HG03025 (cell line): ENCODE measurements around the gene CRACR2A.

Experiments
- ATAC-seq: cut with Tn5 transposase; IDR thresholded peaks from one replicate; pipeline ENCODE4 v1.9.1; 2021; ENCODE audit warnings: mild to moderate bottlenecking, moderate library complexity; ENCODE audit not compliant: unreplicated experiment, low FRiP score

The CRACR2A gene

DNA sequence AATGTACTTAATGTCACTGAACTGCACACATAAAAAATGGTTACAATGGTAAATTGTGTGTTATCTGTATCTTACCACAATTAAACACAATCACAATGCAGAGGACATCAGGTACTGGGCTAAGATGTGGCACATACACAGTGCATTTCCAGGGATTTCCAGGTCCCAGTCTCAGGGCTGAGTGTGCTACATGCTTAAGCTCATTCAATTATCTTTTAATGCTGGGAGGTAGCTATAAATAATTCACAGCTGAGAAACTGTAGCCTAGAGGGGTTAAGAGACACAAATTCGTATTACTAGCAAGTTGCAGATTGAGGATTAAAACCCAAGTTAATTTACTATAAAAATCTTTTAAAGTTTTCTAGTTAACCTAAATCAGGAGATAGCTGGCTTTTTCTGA, 67.1 kb downstream of the CRACR2A start:
- no peak for ATAC-seq

DNA sequence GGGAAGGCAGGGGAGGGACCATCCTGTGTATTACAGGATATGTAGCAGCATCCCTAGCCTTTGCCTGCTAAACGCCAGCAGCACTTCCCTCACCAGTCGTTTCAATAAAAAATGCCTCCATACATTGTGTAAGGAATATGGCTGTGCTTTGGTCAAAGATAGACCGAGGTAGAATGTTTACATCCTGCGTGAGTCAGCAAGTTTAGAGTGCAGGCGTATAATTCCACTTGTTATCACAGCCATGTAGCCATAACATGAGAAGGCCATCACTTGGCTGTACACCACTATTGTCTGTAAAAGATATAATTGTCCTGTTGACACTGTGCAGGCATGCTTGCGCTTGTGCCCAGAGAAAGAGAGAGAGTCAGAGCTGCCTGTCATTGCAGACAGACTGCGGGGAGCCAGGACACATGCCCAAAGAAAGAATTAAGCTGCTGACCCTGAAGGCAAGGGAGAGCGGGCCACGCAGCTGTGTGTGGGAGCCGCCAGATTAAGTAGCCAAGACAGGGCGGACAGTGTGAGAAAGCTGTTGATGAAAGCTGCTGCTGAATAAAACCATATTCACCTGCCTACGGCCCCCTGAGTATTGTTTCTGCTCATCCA, 68.4 kb downstream of the CRACR2A start:
- ATAC-seq = no peak

DNA sequence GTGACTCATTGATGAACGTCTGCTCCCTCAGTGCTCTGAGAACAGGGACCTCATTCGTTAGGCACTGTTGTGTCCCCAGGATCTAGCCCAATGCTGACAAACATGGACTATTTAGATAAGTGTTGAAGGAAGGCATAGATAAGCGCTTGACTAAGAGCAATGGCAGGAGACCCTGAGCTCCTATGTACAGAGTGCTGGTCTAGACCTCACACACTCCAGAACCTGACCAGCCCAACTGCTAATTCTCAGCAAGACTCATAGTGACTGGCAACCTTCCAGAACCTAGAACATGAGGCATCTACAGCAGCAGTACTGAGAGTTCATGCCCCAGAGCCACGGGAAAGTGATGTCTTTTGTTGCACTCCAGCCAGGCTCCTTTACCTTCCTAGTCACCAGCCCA, 69.2 kb downstream of the CRACR2A start:
- no peak for ATAC-seq

DNA sequence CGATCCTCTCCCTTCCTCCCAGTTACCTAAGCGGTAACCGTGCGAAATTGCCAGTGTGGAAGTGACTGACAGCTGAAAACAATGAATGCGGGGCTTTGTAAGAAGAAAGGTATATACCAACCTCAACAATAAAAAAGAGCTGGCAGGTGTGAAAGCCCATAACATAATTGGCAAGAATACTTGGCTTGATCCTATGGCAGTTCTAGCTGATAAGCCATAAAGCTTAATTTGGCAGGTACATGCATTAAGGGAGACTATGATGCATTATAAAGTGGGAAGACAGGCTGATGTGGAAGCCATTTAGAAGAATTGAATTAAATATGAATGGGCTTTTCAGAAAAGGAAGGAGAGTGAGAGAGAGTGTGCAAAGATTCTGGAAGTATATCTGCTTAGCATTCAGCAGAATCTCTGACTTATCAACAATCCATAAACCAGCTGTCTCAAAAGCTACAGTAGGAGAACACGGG, 71.3 kb downstream of the CRACR2A start:
- no peak for ATAC-seq

DNA sequence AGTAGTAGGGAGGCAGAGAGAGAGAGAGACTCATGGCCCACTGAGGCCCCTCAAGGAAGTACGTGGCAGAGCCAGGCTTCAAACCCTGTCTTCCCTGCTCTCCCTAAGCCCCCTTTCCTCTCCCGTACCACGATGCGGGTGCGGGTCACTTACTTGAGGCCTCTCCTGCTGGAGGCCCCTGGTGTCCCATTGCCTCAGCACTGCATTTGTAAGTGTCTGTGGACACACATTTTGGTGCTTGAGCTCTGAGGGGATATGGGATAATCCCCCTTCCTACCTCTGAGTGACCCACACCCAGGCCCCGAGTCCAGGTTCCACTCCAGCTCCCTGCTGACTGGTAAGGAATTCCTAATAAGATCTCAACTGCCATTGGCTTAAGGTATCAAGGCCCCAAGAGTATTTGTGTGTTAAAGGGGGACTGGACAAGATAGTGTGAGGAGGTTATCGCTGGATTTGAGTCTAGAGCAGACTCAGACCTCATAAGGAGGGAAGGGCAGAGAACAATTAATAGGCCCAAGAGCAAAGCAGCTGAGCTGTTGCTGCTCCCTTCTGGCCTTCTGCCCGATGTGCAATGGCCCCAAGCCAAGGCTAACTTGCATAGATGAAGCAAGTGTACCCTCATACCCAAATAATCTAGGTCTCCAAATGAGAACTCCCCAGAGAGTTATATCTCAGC, 71.9 kb downstream of the CRACR2A start:
- ATAC-seq = no peak

GRCh38 chr12:3679831-3680230, 73.1 kb downstream of the CRACR2A start:
- no peak for ATAC-seq

GRCh38 chr12:3677609-3678008, 75.3 kb downstream of the CRACR2A start:
- ATAC-seq = no peak

GRCh38 chr12:3673981-3674708, 78.8 kb downstream of the CRACR2A start:
- ATAC-seq = no peak

DNA sequence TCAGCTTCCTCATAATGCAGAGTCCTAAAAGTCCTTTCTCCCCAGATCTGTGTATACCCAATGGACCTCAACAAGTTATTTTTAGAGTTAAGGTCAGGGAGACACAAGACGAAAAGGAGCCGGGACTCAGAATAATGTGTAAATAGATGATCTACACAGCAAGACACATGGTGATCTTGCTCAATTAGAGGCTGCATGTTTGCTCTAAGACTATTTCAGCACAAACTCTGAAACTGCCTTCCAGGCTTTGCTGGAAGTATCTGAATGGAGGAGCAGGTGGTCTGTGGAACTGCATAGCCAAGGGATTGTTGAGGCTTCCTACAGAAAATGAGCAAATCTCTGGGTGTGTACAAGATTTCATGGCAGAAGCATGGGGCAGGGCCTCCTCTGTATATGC, 80.8 kb downstream of the CRACR2A start:
- ATAC-seq = no peak

- ATAC-seq = no peak
Measured at GRCh38 chr12:3671330-3672112, 81.4 kb downstream of the CRACR2A start.

- ATAC-seq = no peak
Measured at GRCh38 chr12:3670083-3670620, 82.8 kb downstream of the CRACR2A start.

DNA sequence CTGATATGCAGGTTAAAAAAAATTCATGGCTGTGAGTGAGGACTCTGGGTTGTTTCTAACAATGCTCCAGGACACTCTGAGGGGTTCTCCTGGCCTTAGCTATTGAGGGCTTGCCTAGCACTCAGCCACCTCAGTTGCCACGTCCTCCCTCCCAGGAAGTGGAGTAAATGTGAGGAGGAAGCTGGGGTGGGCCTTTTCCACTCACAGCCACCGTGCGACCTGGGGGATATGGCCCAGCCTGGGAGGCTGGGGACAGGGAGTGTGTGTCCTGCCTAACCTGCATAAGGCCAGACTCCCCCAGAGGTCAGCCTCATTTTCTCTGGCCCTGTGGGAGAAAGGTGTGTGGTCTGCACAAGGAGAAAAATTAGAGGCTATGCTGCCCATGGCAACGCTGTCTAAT, 83.3 kb downstream of the CRACR2A start:
- ATAC-seq = no peak

GRCh38 chr12:3668479-3669165, 84.3 kb downstream of the CRACR2A start:
- no peak for ATAC-seq

DNA sequence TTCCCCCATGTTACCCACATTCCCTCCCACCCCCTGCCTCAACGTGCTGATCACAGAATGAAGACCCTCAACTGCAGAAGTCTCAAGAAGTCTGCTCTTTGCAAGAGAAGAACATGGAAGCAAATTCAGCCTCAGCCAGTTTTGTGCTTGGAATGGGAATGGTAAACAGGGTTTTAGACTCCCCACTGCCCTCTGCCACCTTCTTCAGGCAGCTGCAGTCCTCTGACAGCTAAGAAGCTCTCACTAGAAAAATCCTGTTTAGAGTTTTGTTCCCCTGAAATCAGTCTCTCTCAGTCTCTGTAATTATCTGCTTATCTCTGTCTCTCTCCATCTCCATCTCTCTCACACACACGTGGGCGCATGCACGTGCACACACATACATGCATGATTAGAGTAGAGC, 85.4 kb downstream of the CRACR2A start:
- no peak for ATAC-seq

- no peak for ATAC-seq
Measured at GRCh38 chr12:3666441-3666840, 86.5 kb downstream of the CRACR2A start.

DNA sequence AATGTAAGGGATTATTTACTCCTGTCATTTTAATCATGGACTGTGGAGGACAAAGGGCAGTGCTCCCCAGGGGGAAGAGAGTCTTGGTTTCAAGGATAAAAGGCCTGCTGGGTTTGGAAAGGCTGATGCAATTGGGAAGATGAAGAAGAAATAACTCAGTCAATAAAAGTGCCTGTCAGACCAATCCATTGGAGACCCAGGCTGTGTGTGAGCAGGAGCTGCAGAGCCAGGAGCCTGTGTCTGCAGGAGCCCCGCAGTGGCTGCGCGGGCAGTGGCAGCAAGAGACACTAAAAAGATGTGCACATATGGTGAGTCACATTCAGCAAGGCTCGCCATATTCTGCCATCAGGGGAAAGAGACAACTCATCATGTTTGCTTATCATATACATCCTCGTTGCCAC, 90.4 kb downstream of the CRACR2A start:
- no peak for ATAC-seq

- no peak for ATAC-seq
Measured at GRCh38 chr12:3661028-3661427, 91.9 kb downstream of the CRACR2A start.

DNA sequence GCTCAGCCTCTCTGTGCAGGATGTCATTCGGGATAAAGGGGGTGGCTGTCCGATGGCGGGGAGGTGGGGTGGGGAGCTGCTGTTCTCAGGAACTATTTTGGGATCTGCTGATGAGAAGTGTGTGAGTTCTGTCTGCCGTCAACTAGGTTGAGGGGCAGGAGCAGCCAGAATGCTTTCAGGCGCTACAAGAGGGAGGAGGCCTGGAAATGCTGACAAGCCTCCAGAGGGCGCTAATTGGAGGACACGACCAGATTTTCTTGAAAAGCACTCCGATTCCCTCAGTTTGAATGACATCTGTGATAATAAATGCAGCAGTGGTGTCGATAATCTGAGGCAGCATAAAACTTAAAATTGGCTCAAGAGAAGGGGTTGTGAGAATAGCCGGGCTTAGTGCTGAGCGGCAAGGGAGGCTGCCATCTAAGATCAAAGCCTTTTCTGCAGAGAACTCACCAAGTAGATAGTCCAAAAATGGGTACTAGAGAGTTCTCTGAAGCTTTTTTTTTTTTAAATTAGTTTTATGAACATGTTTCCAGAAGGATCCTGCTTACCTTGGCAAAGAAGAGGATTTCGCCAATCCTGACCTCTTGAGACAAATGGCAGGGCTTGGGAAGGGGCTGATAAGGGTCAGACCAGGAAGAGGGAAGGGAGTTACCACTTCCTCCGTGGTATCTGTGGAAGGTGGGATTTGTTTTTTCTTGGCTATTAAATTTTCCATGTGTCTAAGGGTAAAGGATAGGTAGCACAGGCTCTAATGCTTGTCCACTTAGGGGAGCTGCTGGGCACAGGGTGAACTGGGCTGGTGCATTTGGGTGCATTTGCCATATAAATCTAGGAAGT, 94.4 kb downstream of the CRACR2A start:
- no peak for ATAC-seq

DNA sequence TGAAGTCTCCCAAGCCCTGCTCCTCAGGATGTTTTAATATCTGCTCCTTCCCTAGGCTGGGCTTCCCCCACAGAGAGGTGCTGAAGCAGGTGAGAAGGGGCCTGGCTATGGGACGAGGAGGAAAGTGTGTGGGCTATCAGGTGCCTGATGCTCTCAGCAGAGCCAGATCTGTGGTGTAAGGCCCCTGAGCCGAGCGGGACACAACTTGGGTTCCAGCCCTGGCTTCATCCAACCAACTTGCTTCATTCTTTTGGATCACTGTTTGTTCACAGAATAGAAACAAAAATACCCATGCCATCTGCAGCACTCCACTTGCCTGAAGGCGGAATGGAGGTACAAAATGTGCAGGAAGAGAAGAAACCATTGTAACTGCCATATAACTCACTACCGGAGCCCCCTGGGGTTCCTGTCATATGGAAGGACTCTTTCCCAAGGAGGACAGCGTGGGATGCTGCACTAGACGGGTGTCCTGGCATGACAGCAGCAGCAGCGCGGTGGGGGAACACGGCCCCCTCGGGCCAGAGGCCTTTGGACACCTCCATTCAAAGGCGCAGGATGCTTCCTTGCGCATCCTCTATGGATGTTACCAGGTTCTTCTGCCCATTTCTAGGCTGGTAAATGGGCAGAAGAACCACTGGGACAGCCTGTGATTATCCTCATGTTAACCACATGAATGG, 95.8 kb downstream of the CRACR2A start:
- no peak for ATAC-seq
